IMR-90 (cell line): Measurements from ENCODE around the gene HOXC12. TPM values are rescaled to one million over a fixed set of nuclear protein-coding genes. Genes with fewer than 3 reads are reported as not detected.

ENCODE experiments used
- ATAC-seq: fragments of 200-7000 bp; cut with Tn5 transposase; 2 replicates; pipeline ENCODE4 v1.9.1; 2020; ENCODE audit warnings: low read depth, mild to moderate bottlenecking, moderate library complexity
- BruUV-seq: library from RNA; stranded (reverse); fragments of 400-500 nt; replicated peaks from 2 replicates; lab custom pipeline; 2021; lab: Mats Ljungman, UMichigan
- CTCF ChIA-PET: fragments of 300-600 bp; formaldehyde crosslinking; extraction: SDS; loops from one replicate; lab custom pipeline; 2021; ENCODE audit warnings: antibody characterized with exemption; lab: Yijun Ruan, JAX
- POLR2A ChIA-PET: fragments of 300-600 bp; sonication (Branson Sonifier 250); formaldehyde crosslinking; loops from one replicate; lab custom pipeline; 2022; ENCODE audit warnings: antibody characterized with exemption; ENCODE audit not compliant: unreplicated experiment; lab: Charles Lee
- DNase-seq: peaks from one replicate; pipeline ENCODE4 v3.0.0; 2013
- H2AFZ ChIP-seq: replicated peaks from 2 replicates; pipeline ENCODE3; 2013; ENCODE audit warnings: low read length, mild to moderate bottlenecking; ENCODE audit not compliant: poor library complexity
- H2AK5ac ChIP-seq: 2 replicates; pipeline ENCODE4 v1.6.1; 2013; ENCODE audit warnings: low read depth, low read length, inconsistent platforms
- H2AK9ac ChIP-seq: replicated peaks from 2 replicates; pipeline ENCODE3; 2013; ENCODE audit warnings: mild to moderate bottlenecking, low read depth, low read length, moderate library complexity; ENCODE audit not compliant: poor library complexity
- H2BK120ac ChIP-seq: 2 replicates; pipeline ENCODE4 v1.6.1; 2013; ENCODE audit warnings: low read depth, low read length, inconsistent platforms
- H2BK15ac ChIP-seq: 3 replicates; pipeline ENCODE4 v1.6.1; 2013; ENCODE audit warnings: low read depth, low read length, inconsistent platforms
- H2BK20ac ChIP-seq: 2 replicates; pipeline ENCODE4 v1.6.1; 2013; ENCODE audit warnings: low read depth, mild to moderate bottlenecking, inconsistent platforms, low read length, moderate library complexity
- H2BK5ac ChIP-seq: 2 replicates; pipeline ENCODE4 v1.6.1; 2013; ENCODE audit warnings: mild to moderate bottlenecking, low read depth, low read length, inconsistent platforms; ENCODE audit not compliant: poor library complexity, severe bottlenecking
- H3K14ac ChIP-seq: replicated peaks from 2 replicates; pipeline ENCODE4 v1.6.1; 2013; ENCODE audit warnings: low read depth, low read length, inconsistent platforms
- H3K18ac ChIP-seq: 2 replicates; pipeline ENCODE4 v1.6.1; 2013; ENCODE audit warnings: low read depth, low read length, control low read depth
- H3K23ac ChIP-seq: 2 replicates; pipeline ENCODE4 v1.6.1; 2013; ENCODE audit warnings: low read depth, low read length, inconsistent platforms
- H3K27ac ChIP-seq: 2 replicates; pipeline ENCODE4 v1.5.1; 2013; ENCODE audit warnings: mild to moderate bottlenecking, control low read depth, low read length; ENCODE audit not compliant: insufficient read depth
- H3K27me3 ChIP-seq: 2 replicates; pipeline ENCODE4 v1.6.1; 2013; ENCODE audit warnings: low read length; ENCODE audit not compliant: control insufficient read depth, insufficient read depth
- H3K36me3 ChIP-seq: 2 replicates; pipeline ENCODE4 v1.6.1; 2013; ENCODE audit warnings: low read length, mixed read lengths; ENCODE audit not compliant: control insufficient read depth, insufficient read depth
- H3K4ac ChIP-seq: 2 replicates; pipeline ENCODE4 v1.6.1; 2013; ENCODE audit warnings: low read depth, low read length, inconsistent platforms
- H3K4me1 ChIP-seq: 2 replicates; pipeline ENCODE4 v1.6.1; 2013; ENCODE audit warnings: low read length, mixed read lengths; ENCODE audit not compliant: control insufficient read depth, insufficient read depth
- H3K4me2 ChIP-seq: 2 replicates; pipeline ENCODE4 v1.6.1; 2013; ENCODE audit warnings: low read depth, mild to moderate bottlenecking, control low read depth, low read length, moderate library complexity
- H3K4me3 ChIP-seq: 2 replicates; pipeline ENCODE4 v1.5.1; 2013; ENCODE audit warnings: low read depth, mild to moderate bottlenecking, control low read depth, low read length, moderate library complexity; ENCODE audit not compliant: insufficient read depth
- H3K56ac ChIP-seq: 2 replicates; pipeline ENCODE4 v1.6.1; 2013; ENCODE audit warnings: low read length, inconsistent platforms; ENCODE audit not compliant: insufficient read depth; ENCODE audit errors: extremely low read depth
- H3K79me1 ChIP-seq, 2 experiments: 2 replicates each; pipeline ENCODE4 v1.6.1; 2013; ENCODE audit warnings: low read length in 2 of 2, inconsistent platforms in 1 of 2, low read depth in 1 of 2
- H3K9ac ChIP-seq: 2 replicates; pipeline ENCODE4 v1.6.1; 2013; ENCODE audit warnings: low read depth, low read length, control low read depth
- H3K9me1 ChIP-seq: 2 replicates; pipeline ENCODE4 v1.6.1; 2013; ENCODE audit warnings: low read length, inconsistent platforms; ENCODE audit not compliant: insufficient read depth
- H3K9me3 ChIP-seq: 2 replicates; pipeline ENCODE4 v1.6.1; 2013; ENCODE audit warnings: low read length; ENCODE audit not compliant: control insufficient read depth, insufficient read depth
- H4K20me1 ChIP-seq: 2 replicates; pipeline ENCODE4 v1.6.1; 2013; ENCODE audit warnings: low read length, inconsistent platforms; ENCODE audit not compliant: insufficient read depth
- H4K5ac ChIP-seq: 2 replicates; pipeline ENCODE4 v1.6.1; 2013; ENCODE audit warnings: mild to moderate bottlenecking, low read depth, low read length, control low read depth
- H4K8ac ChIP-seq, 2 experiments: 2 replicates each; pipeline ENCODE4 v1.6.1; 2013; ENCODE audit warnings: low read depth in 2 of 2, low read length in 2 of 2, control low read depth in 1 of 2, inconsistent platforms in 1 of 2
- H4K91ac ChIP-seq: 2 replicates; pipeline ENCODE4 v1.6.1; 2013; ENCODE audit warnings: low read depth, low read length, inconsistent platforms; ENCODE audit not compliant: insufficient read depth
- BHLHE40 ChIP-seq: fragments of 150-350 bp; IDR thresholded peaks from 2 replicates; pipeline ENCODE4 v1.6.1; 2016; ENCODE audit warnings: mild to moderate bottlenecking, low read depth, low read length
- CEBPB ChIP-seq: IDR thresholded peaks from 2 replicates; pipeline ENCODE4 v1.6.1; 2012; ENCODE audit warnings: low read depth, low read length, improper control_type of control experiment
- CHD1 ChIP-seq: IDR thresholded peaks from 2 replicates; pipeline ENCODE4 v1.6.1; 2012; ENCODE audit warnings: low read depth, low read length, improper control_type of control experiment
- CTCF ChIP-seq: conservative IDR thresholded peaks from 2 replicates; pipeline ENCODE4 v1.5.1; 2012; ENCODE audit warnings: mild to moderate bottlenecking, low read depth, low read length, improper control_type of control experiment
- ELK1 ChIP-seq: fragments of 150-350 bp; IDR thresholded peaks from 2 replicates; pipeline ENCODE4 v1.6.1; 2016; ENCODE audit warnings: low read depth, mild to moderate bottlenecking, low read length, moderate library complexity, borderline replicate concordance
- FOS ChIP-seq: fragments of 150-350 bp; IDR thresholded peaks from 2 replicates; pipeline ENCODE4 v1.6.1; 2016; ENCODE audit warnings: low read depth, low read length
- MAFK ChIP-seq: IDR thresholded peaks from 2 replicates; pipeline ENCODE4 v1.6.1; 2012; ENCODE audit warnings: low read depth, low read length, improper control_type of control experiment
- NFE2L2 ChIP-seq: fragments of 150-350 bp; IDR thresholded peaks from 2 replicates; pipeline ENCODE4 v1.6.1; 2016; ENCODE audit warnings: low read depth, mild to moderate bottlenecking, low read length
- POLR2A ChIP-seq: IDR thresholded peaks from 2 replicates; pipeline ENCODE4 v1.6.1; 2012; ENCODE audit warnings: mild to moderate bottlenecking, low read depth, low read length
- RFX5 ChIP-seq: IDR thresholded peaks from 2 replicates; pipeline ENCODE4 v1.8.0; 2012; ENCODE audit warnings: low read depth, mild to moderate bottlenecking, low read length, moderate library complexity
- SMC3 ChIP-seq: fragments of 150-350 bp; IDR thresholded peaks from 2 replicates; pipeline ENCODE4 v1.6.1; 2016; ENCODE audit warnings: low read depth, mild to moderate bottlenecking, antibody characterized with exemption, low read length, moderate library complexity
- USF2 ChIP-seq: fragments of 150-350 bp; IDR thresholded peaks from 2 replicates; pipeline ENCODE4 v1.6.1; 2017; ENCODE audit warnings: mild to moderate bottlenecking, antibody characterized with exemption, low read length, low read depth
- WGBS, 2 experiments: methylation state at CpG; one replicate each; pipeline versions ENCODE4 v1.1.5 to v1.1.7; 2013; ENCODE audit warnings: missing lambda C conversion rate in 2 of 2; ENCODE audit not compliant: insufficient read length in 1 of 2; ENCODE audit errors: extremely low coverage in 2 of 2; 5-methylcytosine and 5-hydroxymethylcytosine counted together
- dilution Hi-C: fragments of 300-500 bp; cut with HindIII; formaldehyde crosslinking; loops from one replicate; pipeline ENCODE4 v1.14.3; 2018; ENCODE audit warnings: low sequenced_read_pairs; ENCODE audit not compliant: unreplicated experiment
- in situ Hi-C: fragments of 300-500 bp; cut with MboI; formaldehyde crosslinking; loops from 3 replicates; pipeline ENCODE4 v1.14.3; 2019; ENCODE audit warnings: low sequenced_read_pairs, inconsistent platforms, mixed read lengths
- intact Hi-C: fragments of 100-400 bp; cut with micrococcal nuclease; formaldehyde crosslinking; loops from 2 replicates; pipeline ENCODE4 v1.10.0; 2022
- polyA plus RNA-seq, 3 experiments: library from polyadenylated mRNA; depleted of rRNA; stranded (reverse); fragments of >200 nt; gene quantifications; 2 replicates each; pipeline ENCODE4 v1.2.3, GENCODE V29; 2012; ENCODE audit warnings: low replicate concordance in 1 of 3
- total RNA-seq: library from RNA; depleted of rRNA; stranded (reverse); fragments of >200 nt; gene quantifications from 2 replicates; pipeline ENCODE4 v1.2.3, GENCODE V29; 2012

HOXC12 gene
- total and polyA plus RNA-seq, 2 of the 4 experiments (the other 2 are of a cell fraction) = not detected

GRCh38 chr12:53960187-53961024 is 5.7 kb downstream of the HOXC12 start (continued):
- no peak for TF ChIP-seq USF2

- Histone ChIP-seq H3K18ac (no peak overlapping the region), H3K4me3 (no peak overlapping the region), H2BK5ac (no peak overlapping the region), H3K36me3 (no peaks in the 10 kb centered on the region), H3K27ac (no peak overlapping the region), H3K4me2 (no peak overlapping the region), H3K4ac (no peak overlapping the region), H4K20me1 (no peaks in the 10 kb centered on the region), H2BK20ac (no peak overlapping the region), H2BK15ac (no peak overlapping the region), H2AK9ac (no peak overlapping the region), H3K56ac (no peak overlapping the region), H2AK5ac (no peak overlapping the region), H3K4me1 (no peaks in the 10 kb centered on the region), H2AFZ (peak overlapping the region; percentile 1), H3K79me1 (no peaks in the 10 kb centered on the region), H3K23ac (no peak overlapping the region), H3K9me3 (peaks cover 7% of the 10 kb centered on the region), H4K8ac (no peak overlapping the region), H3K27me3 (peaks cover 93% of the 10 kb centered on the region), H2BK120ac (no peak overlapping the region), H3K9me1 (no peaks in the 10 kb centered on the region), H3K9ac (no peak overlapping the region), H4K5ac (no peak overlapping the region), H3K14ac (no peak overlapping the region), H4K91ac (no peak overlapping the region)
- no peak; the same call in 1 of the 2 replicates for ATAC-seq
- 2% methylated on average over 44 of the region's 72 CpGs; no CpG with 5 or more reads in 1 of the 2 experiments for WGBS, 2 experiments
- no TSS peak for BruUV-seq
- ChIA-PET CTCF (no interaction called here), POLR2A (no interaction called here)
- in situ Hi-C loops (no loop called here), intact Hi-C loops (no loop called here), dilution Hi-C loops (no loop called here)
- DNase-seq = no peak
- no peak for TF ChIP-seq ELK1
- TF ChIP-seq POLR2A = no peak
- no peak for TF ChIP-seq RFX5
- no peak for TF ChIP-seq MAFK
- no peak for TF ChIP-seq CHD1
- TF ChIP-seq CEBPB = no peak
- no peak for TF ChIP-seq NFE2L2
- no peak for TF ChIP-seq SMC3
- TF ChIP-seq FOS = no peak
- no peak for TF ChIP-seq BHLHE40
- TF ChIP-seq CTCF = no peak
Observed at GRCh38 chr12:53961025-53961761, 6.5 kb downstream of the HOXC12 start.
